GM12875 (cell line): ENCODE data around the gene TTC8.

Source experiments
- H3K4me3 ChIP-seq: one replicate; pipeline ENCODE4 v1.5.1; 2011; ENCODE audit warnings: low read depth, low read length, control low read depth
- TF ChIP-seq, protein P1 (sequence below): IDR thresholded peaks from 2 replicates; pipeline ENCODE4 v1.5.1; 2011; ENCODE audit warnings: low read depth, mild to moderate bottlenecking, control low read depth, inconsistent platforms, low read length, moderate library complexity, borderline replicate concordance; ENCODE audit not compliant: insufficient read depth

The TTC8 gene

GRCh38 chr14:88823968-88824313 lies 510 bp upstream of the TTC8 start:
- peak overlapping the region; percentile 82 for H3K4me3 ChIP-seq
- TF ChIP-seq, protein P1, sequence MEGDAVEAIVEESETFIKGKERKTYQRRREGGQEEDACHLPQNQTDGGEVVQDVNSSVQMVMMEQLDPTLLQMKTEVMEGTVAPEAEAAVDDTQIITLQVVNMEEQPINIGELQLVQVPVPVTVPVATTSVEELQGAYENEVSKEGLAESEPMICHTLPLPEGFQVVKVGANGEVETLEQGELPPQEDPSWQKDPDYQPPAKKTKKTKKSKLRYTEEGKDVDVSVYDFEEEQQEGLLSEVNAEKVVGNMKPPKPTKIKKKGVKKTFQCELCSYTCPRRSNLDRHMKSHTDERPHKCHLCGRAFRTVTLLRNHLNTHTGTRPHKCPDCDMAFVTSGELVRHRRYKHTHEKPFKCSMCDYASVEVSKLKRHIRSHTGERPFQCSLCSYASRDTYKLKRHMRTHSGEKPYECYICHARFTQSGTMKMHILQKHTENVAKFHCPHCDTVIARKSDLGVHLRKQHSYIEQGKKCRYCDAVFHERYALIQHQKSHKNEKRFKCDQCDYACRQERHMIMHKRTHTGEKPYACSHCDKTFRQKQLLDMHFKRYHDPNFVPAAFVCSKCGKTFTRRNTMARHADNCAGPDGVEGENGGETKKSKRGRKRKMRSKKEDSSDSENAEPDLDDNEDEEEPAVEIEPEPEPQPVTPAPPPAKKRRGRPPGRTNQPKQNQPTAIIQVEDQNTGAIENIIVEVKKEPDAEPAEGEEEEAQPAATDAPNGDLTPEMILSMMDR, result no peak

- peak overlapping the region; percentile 82 for H3K4me3 ChIP-seq
- TF ChIP-seq, protein P1, result no peak
Observed at GRCh38 chr14:88825078-88825458, 617 bp downstream of the TTC8 start.

GRCh38 chr14:88825503-88825902 lies 1.1 kb downstream of the TTC8 start:
- no peak overlapping the region for H3K4me3 ChIP-seq
- TF ChIP-seq, protein P1, result no peak

GRCh38 chr14:88829188-88829587 lies 4.7 kb downstream of the TTC8 start:
- no peak overlapping the region for H3K4me3 ChIP-seq
- TF ChIP-seq, protein P1, result no peak

- no peak overlapping the region for H3K4me3 ChIP-seq
- TF ChIP-seq, protein P1, result no peak
Observed at GRCh38 chr14:88829685-88830302, 5.3 kb downstream of the TTC8 start.

DNA sequence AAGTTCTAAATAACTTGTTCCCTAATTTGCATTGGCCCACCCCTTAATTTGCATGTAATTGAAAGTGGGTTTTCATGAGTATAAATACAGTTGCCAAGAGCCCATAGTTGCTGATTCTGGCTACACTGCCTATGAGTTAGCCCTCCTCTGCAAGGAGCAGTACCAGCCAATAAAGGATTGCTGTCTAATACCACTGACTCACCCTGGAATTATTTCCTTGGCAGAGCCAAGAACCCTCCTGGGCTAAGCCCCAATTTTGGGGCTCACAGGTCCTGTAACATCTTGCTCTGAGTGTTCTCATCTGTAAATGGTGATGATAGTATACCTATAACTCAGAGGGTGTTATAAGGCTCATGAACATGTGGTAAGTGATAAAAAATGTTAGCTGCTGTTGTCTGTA lies 6.8 kb downstream of the TTC8 start:
- TF ChIP-seq, protein P1, result no peak

DNA sequence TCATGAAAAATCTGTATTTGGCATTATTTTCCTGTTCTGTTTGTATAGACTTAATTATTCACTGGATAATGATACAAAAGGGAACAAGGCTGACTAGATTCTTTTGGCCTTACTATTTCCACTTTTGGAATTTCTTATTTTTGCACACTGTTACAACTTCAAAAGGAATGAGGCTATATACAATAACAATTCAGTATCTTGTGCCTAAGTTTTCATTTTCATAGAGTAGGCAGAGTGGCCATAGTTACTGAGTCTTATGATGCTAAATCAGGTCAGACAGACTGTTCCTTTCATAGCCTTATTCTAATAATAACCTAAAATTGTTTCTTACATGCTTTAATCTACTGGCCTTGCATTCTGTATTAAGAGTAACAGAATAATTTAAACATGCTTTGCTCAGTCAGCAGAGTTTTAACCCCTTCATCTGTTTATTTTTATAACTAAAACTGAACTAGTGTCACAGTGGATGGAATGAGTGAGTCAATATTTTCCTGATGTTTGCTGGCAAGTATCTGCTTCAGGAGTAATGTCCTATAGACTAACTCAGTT lies 10.5 kb downstream of the TTC8 start:
- TF ChIP-seq, protein P1, result no peak
- no peak overlapping the region for H3K4me3 ChIP-seq

More for the DNA sequence above, 6.8 kb downstream of the TTC8 start:
- no peak overlapping the region for H3K4me3 ChIP-seq
